Neural cell (in vitro differentiated cells): ENCODE data around the gene PSEN2.

Experiments
- EZH2 ChIP-seq: fragments of 200-600, 300-800 bp; shearing (Covaris generic), sonication (generic); IDR thresholded peaks from 2 replicates; pipeline ENCODE4 v1.6.1; 2014; ENCODE audit warnings: antibody characterized with exemption, low read length, borderline replicate concordance, mild to moderate bottlenecking; ENCODE audit not compliant: insufficient read depth, poor library complexity, severe bottlenecking
- RAD21 ChIP-seq: fragments of 450-650 bp; conservative IDR thresholded peaks from 2 replicates; pipeline ENCODE4 v1.6.1; 2014; ENCODE audit warnings: antibody characterized with exemption, mild to moderate bottlenecking, moderate library complexity

- no peak for TF ChIP-seq RAD21
- TF ChIP-seq EZH2, result no peak
These were observed 33.7 kb downstream of the PSEN2 start for GRCh38 chr1:226903819-226904716.
